NCI-H524 (cell line): Measurements from ENCODE around the gene RPGRIP1L.

Experiments
- DNase-seq, 2 experiments: peaks; one replicate each; lab custom pipeline; 2025; lab: John Stamatoyannopoulos, UW

The RPGRIP1L gene

DNA sequence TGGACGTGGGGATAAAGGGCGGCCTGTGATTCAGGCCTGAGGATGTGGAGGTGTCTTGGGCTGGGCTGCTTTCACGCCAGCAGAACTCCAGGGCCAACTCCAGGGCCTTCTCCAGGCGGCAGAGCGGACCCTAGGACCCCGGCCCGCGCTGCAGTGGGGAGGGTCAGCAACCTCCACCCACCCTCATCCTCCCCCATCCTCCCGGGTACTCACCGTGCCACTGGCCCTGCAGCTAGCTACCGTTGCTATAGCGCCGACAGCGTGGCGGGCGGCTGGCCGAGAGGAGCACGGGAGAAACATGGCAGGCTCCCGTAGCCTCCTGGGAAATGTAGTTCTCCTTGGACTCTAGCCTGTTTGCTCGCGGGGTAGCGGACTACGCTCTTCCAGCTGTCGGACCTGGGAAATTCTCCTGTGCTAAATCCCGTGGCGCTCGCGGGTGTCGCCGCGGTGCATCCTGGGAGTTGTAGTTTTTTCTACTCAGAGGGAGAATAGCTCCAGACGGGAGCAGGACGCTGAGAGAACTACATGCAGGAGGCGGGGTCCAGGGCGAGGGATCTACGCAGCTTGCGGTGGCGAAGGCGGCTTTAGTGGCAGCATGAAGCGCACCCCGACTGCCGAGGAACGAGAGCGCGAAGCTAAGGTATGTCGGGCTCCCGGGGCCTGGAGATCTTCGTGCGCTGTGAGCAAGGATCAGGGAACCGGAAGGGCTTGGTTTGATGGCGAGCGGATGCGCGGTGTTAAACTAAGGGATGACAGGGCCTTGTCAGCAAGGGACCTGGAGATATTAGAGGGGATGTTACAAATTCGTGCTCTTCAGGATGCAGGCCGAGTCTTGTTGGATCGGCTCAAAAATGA, at the start of gene RPGRIP1L, which contains the start of gene FTO:
Gene RPGRIP1L (minus strand): TSS at position 270 of the 855 bp plus-strand sequence. CDS start 3,136 bp downstream, outside the sequence.
Gene FTO (plus strand): TSS at position 567 of the 855 bp plus-strand sequence.
- peak; percentile 99 to 100 for DNase-seq

DNA sequence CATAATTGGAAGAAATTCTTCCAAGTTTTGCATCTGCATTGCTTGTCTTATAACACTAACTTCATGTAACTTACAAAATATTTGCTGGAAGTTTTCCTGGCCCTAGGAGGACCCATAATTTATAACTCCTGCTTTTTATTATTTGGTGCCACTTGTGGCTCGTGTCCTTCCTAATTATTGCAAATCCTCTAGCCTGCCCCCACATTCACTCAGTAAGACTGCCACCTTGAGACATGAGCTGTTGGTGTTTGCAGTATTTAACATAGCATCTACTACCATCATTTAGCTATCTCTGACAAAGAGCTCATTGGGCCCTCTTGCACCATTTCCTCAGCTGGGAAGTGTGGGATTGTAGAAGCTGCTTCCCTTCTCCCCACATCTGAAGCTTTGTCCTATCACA, 49.8 kb upstream of the RPGRIP1L start:
- peak in 1 of 2 experiments; percentile 39 for DNase-seq

DNA sequence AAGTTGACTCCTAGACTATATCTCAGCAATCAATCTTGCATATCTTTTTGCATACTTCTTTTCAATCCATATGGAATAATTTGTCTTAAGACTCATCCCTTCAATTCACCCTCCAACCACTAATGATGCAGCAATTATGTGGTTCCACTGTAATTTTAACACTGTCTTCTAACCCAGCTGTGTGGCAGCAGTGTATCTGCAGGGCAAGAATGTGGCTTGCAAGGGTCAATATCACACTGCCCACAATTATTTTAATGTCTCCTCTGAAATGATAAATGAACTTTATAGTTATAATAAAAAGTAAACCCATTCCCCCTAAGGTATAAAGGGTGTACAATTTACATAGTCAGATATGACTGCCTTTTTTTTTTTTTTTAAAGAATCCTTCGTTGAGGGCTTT, 48.9 kb upstream of the RPGRIP1L start:
- no peak for DNase-seq

GRCh38 chr16:53745753-53746266, 42.2 kb upstream of the RPGRIP1L start:
- peak in 1 of 2 experiments; percentile 18 for DNase-seq

GRCh38 chr16:53745086-53745485, 41.4 kb upstream of the RPGRIP1L start:
- no peak for DNase-seq

DNA sequence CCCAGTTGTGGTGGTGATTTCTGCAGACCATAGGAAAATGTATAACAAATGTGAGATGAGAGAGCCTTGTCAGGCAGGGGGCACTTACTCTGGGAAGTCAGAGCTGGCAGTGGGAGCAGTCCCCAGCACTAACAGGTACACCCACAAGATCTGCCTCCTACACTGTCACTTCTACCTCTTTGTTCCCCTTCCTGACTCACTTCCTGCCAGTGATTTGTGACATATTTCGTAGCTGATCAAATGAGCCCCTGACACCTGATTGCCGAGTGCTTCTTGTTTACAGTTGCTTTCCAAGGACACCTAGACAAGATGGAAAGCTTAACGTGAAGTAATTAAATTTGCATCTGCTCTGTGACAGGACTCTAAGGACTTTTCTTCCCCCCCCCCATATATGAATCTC, 40.8 kb upstream of the RPGRIP1L start:
- no peak for DNase-seq

GRCh38 chr16:53743149-53743566, 39.5 kb upstream of the RPGRIP1L start:
- DNase-seq: peak in 1 of 2 experiments; percentile 25

DNA sequence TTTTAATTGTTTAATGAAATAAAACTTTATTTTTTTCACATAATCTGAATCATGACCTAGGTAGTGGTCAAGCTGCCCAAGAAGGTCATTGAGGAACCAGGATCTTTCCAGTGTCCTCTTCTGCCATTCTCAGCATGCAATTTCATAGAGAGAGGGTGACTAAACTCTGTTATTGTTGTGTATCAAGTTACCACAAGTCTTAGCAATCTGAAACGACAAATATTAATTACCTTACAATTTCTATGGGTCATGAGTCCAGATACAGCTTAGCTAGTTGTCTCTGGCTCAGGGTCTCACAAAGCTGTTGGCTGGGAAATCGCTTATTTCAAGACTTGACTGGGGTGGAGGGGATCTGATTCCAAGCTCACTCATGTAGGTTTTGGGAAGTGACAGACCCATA, 37.9 kb upstream of the RPGRIP1L start:
- DNase-seq: no peak

DNA sequence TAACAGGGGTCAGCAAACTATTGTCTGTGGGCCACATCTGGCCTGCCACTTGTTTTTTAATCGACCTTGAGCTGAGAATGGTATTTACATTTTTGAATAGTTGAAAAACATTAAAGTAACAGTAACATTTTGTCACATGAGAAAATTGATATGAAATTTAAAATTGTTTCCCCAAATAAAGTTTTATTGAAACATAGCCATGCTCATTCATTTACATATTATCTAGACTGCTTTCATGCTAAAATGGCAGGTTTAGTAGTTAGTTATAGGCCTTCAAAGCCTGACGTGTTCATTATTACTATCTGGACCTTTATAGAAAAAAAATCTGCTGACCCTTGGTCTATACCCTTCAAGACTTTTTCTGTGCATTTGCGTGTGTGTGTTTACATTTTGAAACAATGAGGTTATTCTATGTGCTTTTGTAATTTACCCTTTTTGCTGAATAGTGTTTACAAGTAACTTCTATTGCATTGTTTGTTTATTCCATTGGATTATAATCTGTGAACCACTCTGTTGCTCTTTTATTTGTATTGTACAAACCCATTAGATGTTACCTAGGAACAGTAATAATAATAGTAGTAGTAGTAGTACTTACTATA, 37.4 kb upstream of the RPGRIP1L start:
- DNase-seq: no peak

- no peak for DNase-seq
Measured at GRCh38 chr16:53740476-53740875, 36.8 kb upstream of the RPGRIP1L start.

DNA sequence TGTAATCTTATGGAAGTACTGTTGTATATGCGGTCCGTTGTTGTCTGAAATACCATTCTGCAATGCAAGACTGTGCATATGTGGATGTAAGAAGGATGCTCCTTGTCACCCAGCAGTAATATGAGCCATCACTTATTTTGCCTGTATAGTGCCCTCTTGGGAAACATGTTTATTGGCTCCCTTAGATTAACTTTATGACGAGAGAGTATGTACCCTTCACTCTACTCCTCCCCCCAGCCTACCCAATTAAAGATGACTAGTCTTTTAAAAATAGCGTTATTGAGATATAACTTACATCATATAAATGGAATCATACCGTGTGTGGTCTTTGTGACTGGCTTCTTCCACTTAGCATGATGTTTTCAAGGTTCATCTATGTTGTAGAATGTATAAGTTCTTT, 33.9 kb upstream of the RPGRIP1L start:
- DNase-seq: no peak

DNA sequence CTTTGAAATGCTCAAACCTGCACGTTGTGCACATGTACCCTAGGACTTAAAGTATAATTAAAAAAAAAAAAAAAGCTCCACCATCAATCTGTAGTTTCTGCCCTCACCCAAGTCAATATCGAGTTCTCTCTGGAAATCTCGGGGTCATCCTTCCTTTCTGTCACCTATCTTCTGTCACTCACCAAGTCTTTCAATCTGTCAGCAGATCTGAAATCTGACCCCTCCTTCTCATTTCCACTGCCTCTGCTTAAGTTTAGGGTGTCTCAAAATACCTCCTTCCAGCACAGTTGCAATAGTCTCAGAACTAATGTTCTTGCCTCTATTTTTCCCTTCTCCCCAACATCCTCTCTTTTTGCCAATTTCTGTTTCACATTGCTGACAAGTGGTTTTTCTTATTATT, 32.6 kb upstream of the RPGRIP1L start:
- no peak for DNase-seq

DNA sequence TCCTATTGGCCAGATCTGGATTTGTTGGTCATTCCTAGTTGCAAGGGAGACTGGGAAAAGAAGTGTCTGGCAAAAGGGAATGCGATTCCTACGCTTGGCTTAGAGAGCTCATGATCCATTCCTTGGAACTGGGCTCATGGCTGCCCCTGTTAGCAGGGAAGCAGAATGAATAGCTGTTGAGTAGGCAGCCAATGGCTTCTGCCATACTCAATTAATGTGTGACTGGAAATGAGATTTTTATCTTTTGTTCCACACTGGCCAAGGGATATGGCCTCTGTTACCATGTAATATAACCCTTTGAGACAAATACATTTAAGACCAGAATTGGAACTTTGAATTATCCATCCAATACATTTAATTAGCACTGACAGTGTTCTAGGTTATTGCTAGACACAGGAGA, 31.2 kb upstream of the RPGRIP1L start:
- DNase-seq: no peak

DNA sequence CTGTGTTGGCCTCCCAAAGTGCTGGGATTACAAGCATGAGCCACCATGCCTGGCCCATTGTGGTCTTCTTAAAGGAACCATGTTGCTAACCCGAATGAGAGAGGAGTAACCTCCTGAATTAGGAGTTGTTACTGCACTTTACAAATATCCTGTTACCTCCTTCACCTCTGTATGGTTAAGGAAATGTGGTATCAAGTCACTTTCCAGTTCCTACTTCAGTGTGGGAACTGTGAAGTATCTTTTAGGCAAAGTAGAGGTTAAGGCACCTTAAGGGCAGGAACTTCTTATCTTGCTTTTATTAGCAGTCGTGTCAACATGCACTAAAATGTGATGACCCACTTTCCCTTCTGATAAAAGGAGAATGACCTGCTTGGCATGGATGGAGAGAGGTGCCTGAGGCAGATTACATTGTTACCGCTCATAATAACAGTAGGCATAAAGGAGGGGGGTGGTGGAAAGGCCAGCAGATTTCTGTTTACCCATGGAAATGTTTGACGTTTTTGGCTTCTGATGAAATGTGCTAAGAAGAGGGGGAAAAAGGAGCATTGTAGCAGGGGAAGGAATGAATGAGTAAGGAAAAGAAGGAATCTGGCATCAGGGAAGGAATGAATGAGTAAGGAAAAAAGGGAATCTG, 28.8 kb upstream of the RPGRIP1L start:
- DNase-seq: no peak

GRCh38 chr16:53730693-53731092, 27.0 kb upstream of the RPGRIP1L start:
- DNase-seq: no peak

GRCh38 chr16:53726625-53727024, 23.0 kb upstream of the RPGRIP1L start:
- no peak for DNase-seq

DNA sequence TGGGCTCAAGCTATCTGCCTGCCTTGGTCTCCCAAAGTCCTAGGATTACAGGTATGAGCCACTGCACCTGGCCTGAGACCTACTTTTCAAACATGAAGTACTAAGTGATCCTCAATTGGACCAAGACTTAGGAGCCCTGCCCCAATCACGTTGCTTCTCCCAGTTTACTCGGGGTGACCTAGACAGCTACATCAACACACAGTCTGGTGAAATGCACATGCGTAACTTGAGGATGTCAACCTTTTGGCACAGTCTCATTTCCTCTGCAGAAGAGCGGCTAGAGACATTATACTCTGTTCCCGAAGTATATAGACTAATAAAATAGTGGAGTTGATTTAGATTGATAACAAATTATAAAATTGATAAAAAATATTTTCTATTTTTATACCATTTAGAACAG, 17.4 kb upstream of the RPGRIP1L start:
- DNase-seq: no peak

GRCh38 chr16:53717577-53717976, 13.9 kb upstream of the RPGRIP1L start:
- no peak for DNase-seq

GRCh38 chr16:53715023-53715384, 11.3 kb upstream of the RPGRIP1L start:
- peak in 1 of 2 experiments; percentile 65 for DNase-seq

DNA sequence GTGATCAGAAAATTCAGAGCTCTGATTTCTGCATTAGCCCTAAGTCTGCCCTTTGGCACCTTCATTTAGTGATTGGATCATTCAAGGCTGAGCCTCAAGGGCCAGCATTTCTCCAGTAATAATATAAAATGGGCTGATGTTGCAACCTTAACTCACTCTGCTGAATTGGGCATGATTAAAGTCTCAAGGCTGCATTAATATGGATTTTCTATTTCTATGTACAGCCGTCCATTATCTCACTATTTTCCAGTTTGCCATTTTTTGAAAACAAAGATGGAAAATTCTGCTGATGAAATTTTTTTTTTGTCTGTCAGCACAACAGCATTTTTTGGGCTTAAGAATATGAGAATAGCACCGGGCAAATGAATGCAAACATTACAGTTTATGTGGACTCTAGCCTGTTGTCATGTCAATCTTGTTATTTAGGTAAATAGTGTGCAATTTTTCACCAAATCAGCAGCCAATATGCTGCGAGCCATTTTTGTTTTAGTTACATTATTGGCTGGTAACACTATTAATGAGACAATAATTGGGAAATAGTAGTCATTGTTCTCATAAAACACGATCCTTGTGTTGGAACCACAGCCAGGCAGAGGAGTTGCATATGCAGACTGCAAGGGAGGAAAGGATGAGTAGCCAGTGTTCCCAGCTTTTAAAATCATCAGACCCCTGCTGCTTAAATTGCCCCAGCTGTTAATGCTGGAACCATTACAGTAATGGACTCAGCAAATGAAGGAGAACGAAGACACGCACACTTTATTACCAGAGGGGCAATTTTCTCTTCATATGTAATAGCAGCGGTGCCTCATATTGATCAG, 10.8 kb upstream of the RPGRIP1L start:
- DNase-seq: peak; percentile 83 to 92

DNA sequence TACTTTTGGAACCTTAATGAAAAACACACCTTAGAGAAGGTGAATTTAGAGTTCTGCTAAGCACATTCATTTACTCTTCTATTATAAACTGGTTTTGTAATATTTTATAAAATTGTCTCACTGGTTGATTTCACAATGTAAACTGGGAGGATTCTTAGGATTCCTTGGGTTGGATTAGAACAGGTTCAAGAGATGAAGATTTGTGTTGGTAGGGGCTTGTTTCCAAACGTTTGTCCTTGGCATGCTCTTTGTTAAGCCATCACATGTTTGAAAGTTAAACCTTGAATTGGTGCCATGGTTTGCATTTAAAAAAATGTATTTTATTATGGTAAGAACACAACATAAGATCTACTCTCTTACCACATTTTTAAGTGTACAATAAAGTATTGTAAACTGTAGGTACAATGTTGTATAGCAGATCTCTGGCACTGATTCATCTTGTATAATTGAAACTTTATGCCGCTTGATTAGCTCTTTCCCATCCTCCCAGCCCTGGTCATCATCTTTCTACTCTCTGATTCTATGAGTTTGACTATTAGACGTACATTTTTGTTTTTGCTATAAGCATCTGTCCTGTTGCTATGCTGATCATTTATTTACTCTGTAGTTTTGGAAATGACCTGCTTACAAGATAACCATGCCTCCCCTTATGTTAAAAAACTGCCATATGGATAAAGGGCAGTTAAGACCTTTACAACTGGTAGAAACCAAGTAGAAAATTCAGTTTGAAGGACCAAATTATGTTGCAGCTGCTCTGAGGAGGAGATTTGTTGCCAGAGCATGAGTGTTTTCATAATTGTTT, 9.9 kb upstream of the RPGRIP1L start:
- peak; percentile 32 to 82 for DNase-seq
